SK-N-MC (cell line): Measurements from ENCODE around the gene SCRN2.

Source experiments
- DNase-seq: peaks from one replicate; pipeline ENCODE4 v3.0.0-alpha.2; 2011; ENCODE audit warnings: low read depth, low spot score
- H3K27ac ChIP-seq: fragments of 200-600 bp; sonication (generic); 2 replicates; pipeline ENCODE4 v1.5.1; 2016; ENCODE audit warnings: mixed run types
- H3K36me3 ChIP-seq: fragments of 200-600 bp; sonication (generic); 2 replicates; pipeline ENCODE4 v1.6.1; 2017; ENCODE audit warnings: antibody characterized with exemption, low read length, mixed read lengths; ENCODE audit not compliant: insufficient read depth
- H3K4me3 ChIP-seq: fragments of 200-600 bp; sonication (generic); 2 replicates; pipeline ENCODE4 v1.5.1; 2016
- H3K9ac ChIP-seq: fragments of 200-600 bp; sonication (generic); 2 replicates; pipeline ENCODE4 v1.8.0; 2017; ENCODE audit warnings: mixed run types, mixed read lengths; ENCODE audit not compliant: insufficient read length
- H3K9me3 ChIP-seq: fragments of 200-600 bp; sonication (generic); 2 replicates; pipeline ENCODE4 v1.6.1; 2017; ENCODE audit warnings: low read depth, mild to moderate bottlenecking, antibody characterized with exemption, low read length, moderate library complexity, mixed read lengths
- EZH2 ChIP-seq: fragments of 200-600 bp; sonication (generic); IDR thresholded peaks from one replicate; pipeline ENCODE4 v1.6.1; 2017; ENCODE audit warnings: antibody characterized with exemption
- FOXP2 ChIP-seq: optimal IDR thresholded peaks from 2 replicates; pipeline ENCODE3; 2011; ENCODE audit warnings: mild to moderate bottlenecking, moderate library complexity; ENCODE audit not compliant: insufficient read depth; ENCODE audit errors: extremely low read length, control extremely low read depth
- POLR2AphosphoS5 ChIP-seq: IDR thresholded peaks from 2 replicates; pipeline ENCODE4 v1.6.1; 2012; ENCODE audit warnings: mild to moderate bottlenecking, low read depth, low read length, borderline replicate concordance

The SCRN2 gene

GRCh38 chr17:47813077-47813476, 28.0 kb downstream of the SCRN2 start:
- H3K36me3 ChIP-seq = no peaks in the 10 kb centered on the region
- DNase-seq = no peak
- TF ChIP-seq EZH2 (no peak), FOXP2 (no peak), POLR2AphosphoS5 (no peak)

DNA sequence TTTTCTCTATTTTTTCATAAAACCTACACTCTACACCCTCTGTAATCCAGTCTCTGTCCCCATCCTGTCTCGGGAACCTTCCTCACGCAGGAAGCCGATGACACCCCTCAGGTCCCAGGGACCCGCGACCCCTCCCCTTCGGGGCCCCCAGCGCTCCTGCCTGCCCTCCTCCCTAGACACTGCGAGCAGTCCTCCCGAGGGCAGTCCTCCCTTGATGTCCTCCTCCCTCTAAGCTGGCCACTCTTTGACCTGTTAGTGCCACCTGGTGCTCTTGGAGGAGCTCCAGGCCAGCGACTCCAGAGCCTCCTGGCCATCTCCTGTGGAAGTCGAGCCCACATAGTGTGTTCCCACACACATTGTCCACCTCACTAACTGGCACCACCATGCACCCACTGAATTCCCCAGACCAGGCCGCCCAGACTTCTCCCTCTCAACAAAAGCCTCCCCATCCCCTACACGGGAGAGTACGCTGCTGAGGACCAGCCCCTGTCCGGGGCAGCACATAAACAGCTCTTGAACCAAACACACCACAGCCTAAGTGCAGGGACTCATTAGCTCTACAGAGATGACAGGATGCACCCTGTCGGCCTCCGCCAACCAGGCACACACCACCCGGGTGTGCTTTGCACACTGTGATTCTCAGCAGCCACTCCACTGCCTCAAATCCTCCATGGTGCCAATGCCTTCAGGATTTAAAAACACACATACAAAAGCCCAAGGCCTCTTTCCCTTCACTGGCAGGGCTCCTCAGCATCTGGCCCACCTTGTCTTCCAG, 28.7 kb downstream of the SCRN2 start:
- Histone ChIP-seq H3K9me3 (no peaks in the 10 kb centered on the region), H3K9ac (no peak overlapping the region), H3K36me3 (no peaks in the 10 kb centered on the region), H3K27ac (no peak overlapping the region), H3K4me3 (no peak overlapping the region)
- no peak for DNase-seq
- TF ChIP-seq EZH2 (no peak), POLR2AphosphoS5 (no peak), FOXP2 (no peak)

More at GRCh38 chr17:47813077-47813476, 28.0 kb downstream of the SCRN2 start:
- H3K9ac ChIP-seq = no peak overlapping the region
- no peaks in the 10 kb centered on the region for H3K9me3 ChIP-seq
- H3K27ac ChIP-seq = no peak overlapping the region
- H3K4me3 ChIP-seq = no peak overlapping the region

DNA sequence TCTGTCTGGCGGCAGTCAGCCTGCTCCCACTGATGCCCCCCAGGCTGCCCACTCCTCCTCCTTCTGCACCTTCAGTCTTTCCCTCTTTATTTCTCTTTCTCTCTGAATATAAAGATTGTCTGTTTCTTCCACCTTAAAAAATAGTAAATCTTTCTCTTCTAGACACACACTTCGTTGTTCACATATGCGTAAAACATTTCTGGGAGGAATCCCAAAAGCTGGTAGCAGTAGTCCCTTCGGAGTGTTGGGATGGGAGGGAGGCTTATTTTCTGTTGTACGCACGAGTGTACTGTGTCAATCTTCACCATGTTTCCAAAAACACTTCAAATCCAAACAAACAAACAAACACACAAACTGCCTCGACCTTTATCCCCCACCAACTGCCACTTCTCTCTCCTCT, 29.4 kb downstream of the SCRN2 start:
- Histone ChIP-seq H3K4me3 (no peak overlapping the region), H3K36me3 (no peaks in the 10 kb centered on the region), H3K27ac (no peak overlapping the region), H3K9me3 (no peaks in the 10 kb centered on the region), H3K9ac (no peak overlapping the region)
- DNase-seq = no peak
- TF ChIP-seq EZH2 (no peak), POLR2AphosphoS5 (no peak), FOXP2 (no peak)

- DNase-seq = no peak
- no peak overlapping the region for H3K27ac ChIP-seq
- no peak overlapping the region for H3K4me3 ChIP-seq
- no peaks in the 10 kb centered on the region for H3K36me3 ChIP-seq
- TF ChIP-seq EZH2 (no peak), POLR2AphosphoS5 (no peak), FOXP2 (no peak)
- no peak overlapping the region for H3K9ac ChIP-seq
- H3K9me3 ChIP-seq = no peaks in the 10 kb centered on the region
Observed at GRCh38 chr17:47810901-47811635, 30.0 kb downstream of the SCRN2 start.

- H3K36me3 ChIP-seq = no peaks in the 10 kb centered on the region
- no peak for DNase-seq
- H3K9me3 ChIP-seq = no peaks in the 10 kb centered on the region
- no peak overlapping the region for H3K9ac ChIP-seq
- no peak overlapping the region for H3K27ac ChIP-seq
- H3K4me3 ChIP-seq = no peak overlapping the region
- no peak for TF ChIP-seq POLR2AphosphoS5
- TF ChIP-seq FOXP2 = no peak
- TF ChIP-seq EZH2 = no peak
Observed at GRCh38 chr17:47810200-47810821, 30.8 kb downstream of the SCRN2 start.

DNA sequence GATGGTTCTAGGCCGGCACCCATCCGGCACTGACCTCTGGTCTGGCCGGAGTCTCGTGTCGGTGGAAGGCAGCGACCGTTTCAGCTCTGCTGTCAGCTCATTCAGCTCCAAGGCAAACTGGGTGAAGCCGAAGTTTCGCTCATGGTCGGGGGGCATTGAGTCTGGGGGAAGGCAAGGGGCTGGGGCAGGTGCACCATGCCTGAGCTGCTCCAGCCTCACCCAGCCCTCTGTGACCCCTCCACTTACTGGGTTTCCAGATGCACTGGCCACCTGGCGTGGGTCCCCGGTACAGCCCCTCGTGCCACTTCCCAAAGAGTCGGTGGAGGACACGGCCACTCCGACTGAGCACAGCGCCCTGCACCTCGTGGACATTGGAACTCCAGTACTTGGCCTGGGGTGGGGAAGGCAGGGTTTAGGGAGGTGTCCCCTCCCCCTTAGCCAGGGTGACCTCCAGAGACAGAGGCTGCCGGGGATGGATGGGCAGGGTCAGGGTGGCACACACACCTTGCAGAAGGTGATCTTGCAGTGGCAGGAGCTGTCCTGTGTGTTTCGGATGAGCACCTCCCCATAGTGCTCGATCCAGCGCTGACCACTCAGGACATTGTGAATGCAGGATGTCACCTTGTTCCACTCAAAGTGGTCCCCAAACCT, 32.1 kb downstream of the SCRN2 start:
- Histone ChIP-seq H3K9me3 (no peaks in the 10 kb centered on the region), H3K9ac (no peak overlapping the region), H3K4me3 (no peak overlapping the region), H3K36me3 (no peaks in the 10 kb centered on the region), H3K27ac (no peak overlapping the region)
- no peak for DNase-seq
- TF ChIP-seq EZH2 (no peak), FOXP2 (no peak), POLR2AphosphoS5 (no peak)

DNA sequence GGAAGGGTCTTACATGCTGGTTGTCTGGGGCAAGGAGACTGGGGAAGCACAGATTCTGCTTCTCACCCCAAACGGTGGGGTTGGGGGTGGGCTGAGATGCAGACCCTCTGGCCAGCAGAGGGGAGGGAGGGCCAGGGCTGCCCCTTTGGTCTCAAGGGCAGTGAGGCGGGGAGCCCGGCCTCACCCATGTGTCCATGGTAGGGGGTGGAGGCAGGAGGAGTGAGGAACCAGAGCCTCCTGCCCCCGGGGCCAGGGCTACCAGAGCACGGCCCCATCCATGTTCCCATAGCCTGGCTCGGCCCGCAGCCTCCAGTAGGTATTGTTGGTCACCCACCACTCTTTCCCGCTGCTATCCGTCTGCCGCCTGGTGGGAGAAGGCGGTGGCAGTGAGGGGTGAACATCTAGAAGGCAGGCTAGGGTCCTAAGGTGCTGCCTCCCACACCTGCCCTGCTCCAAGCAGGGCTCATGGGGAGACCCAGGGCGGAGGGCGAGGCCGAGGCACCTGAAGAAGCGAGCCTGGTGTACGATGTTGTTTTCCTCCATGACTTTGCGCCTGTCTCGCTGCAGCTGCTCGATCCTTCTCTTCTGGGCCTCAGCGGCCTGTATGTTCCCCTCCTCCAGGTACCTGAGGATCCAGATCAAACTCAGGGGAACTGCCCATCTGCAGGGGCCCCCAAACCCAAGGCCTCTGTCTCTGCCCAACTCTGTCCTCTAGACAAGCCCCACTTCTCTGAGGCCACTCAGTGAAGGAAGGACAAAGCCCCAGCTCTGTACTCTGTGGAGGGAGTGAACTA, 32.8 kb downstream of the SCRN2 start:
- DNase-seq = no peak
- Histone ChIP-seq H3K36me3 (no peaks in the 10 kb centered on the region), H3K9me3 (no peaks in the 10 kb centered on the region), H3K9ac (no peak overlapping the region), H3K27ac (no peak overlapping the region), H3K4me3 (no peak overlapping the region)
- TF ChIP-seq EZH2 (no peak), FOXP2 (no peak), POLR2AphosphoS5 (no peak)
